ENCODE measurements around the gene HSD17B4.
"Not testable (repeated sequence)": the region's sequence is repeated elsewhere in the genome, so short reads cannot be mapped to it uniquely, and the experiment has no call there.

The HSD17B4 gene

DNA sequence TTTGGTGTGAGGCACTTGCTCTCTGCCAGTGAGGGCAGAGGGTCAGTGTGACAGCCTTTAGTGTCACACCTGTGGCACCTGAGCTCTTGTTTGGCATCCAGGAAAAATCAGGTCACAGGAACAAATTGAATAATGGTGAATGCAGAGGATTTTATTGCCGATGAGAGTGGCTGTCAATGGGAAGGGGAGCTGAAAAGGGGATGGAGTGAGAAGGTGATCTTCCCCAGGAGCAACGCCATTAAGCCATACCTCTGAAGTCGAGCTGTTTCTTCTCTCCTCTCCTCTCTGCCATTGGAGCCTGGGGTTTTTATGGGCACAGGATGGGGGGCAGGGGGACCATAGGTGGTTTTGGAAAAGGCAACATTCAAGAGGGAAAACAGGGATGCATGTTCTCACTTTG lies 2.4 kb upstream of the HSD17B4 start:
- Histone ChIP-seq H3K27me3 (no peaks in the 10 kb centered on the region), H3K9me3 (peaks cover 0 to 5% (median 0%) of the 10 kb centered on the region in 3 donors), H3K27ac (no peak overlapping the region), H3K36me3 (no peaks in the 10 kb centered on the region), H3K4me3 (no peak overlapping the region), H3K4me1 (peaks cover 0 to 16% (median 5%) of the 10 kb centered on the region in 4 donors)
- intact Hi-C loops (cut with DNase I; ENCODE audit: low total_unique reads) = no loop called here
- TF ChIP-seq, protein P1, sequence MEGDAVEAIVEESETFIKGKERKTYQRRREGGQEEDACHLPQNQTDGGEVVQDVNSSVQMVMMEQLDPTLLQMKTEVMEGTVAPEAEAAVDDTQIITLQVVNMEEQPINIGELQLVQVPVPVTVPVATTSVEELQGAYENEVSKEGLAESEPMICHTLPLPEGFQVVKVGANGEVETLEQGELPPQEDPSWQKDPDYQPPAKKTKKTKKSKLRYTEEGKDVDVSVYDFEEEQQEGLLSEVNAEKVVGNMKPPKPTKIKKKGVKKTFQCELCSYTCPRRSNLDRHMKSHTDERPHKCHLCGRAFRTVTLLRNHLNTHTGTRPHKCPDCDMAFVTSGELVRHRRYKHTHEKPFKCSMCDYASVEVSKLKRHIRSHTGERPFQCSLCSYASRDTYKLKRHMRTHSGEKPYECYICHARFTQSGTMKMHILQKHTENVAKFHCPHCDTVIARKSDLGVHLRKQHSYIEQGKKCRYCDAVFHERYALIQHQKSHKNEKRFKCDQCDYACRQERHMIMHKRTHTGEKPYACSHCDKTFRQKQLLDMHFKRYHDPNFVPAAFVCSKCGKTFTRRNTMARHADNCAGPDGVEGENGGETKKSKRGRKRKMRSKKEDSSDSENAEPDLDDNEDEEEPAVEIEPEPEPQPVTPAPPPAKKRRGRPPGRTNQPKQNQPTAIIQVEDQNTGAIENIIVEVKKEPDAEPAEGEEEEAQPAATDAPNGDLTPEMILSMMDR (IDR thresholded peaks at IDR 0.05) = no peak
- no peak for DNase-seq

DNA sequence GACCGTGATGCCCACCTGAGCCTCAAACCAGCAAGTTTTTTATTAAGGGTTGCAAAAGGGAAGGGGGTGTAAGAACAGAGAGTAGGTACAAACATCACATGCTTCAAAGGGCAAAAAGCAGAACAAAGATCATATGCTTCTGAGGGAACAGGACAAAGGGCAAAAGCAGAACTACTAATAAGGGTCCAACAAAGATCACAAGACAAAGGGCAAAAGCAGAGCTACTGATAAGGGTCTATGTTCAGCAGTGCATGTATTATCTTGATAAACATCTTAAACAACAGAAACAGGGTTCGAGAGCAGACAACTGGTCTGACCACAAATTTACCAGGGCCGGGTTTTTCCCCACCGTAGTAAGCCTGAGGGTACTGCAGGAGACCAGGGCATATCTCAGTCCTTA lies 1.7 kb upstream of the HSD17B4 start:
- H3K27me3 ChIP-seq; intact Hi-C loops (cut with DNase I; ENCODE audit: low total_unique reads); H3K36me3 ChIP-seq; H3K4me3 ChIP-seq; H3K27ac ChIP-seq; H3K9me3 ChIP-seq; DNase-seq: not testable (repeated sequence)
- H3K4me1 ChIP-seq = peaks cover 0 to 16% (median 6%) of the 10 kb centered on the region in 4 donors

DNA sequence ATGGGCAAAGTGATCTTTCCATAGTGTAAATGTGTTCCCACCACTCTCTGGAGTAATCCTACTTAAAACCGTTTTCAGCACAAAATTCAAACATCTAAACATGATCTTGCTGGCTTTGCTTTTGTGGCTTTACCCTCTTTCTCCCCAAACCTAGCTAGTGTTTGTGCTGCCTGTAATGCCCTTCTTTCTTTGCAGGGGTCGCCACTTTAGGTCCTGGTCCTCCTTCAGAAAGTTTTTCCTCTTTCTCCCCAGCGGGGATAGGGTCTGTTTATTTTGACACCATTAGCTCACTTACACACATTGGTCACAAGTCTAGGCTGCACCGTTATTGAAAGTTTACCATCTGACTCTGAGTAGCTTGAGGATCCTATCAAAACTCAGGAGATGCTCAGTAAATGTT lies 736 bp upstream of the HSD17B4 start:
- H3K27me3 ChIP-seq = no peaks in the 10 kb centered on the region
- no peak for DNase-seq
- no peak overlapping the region for H3K4me3 ChIP-seq
- H3K36me3 ChIP-seq = peaks cover 0 to 1% (median 0%) of the 10 kb centered on the region in 3 donors
- TF ChIP-seq, protein P1 (IDR thresholded peaks at IDR 0.05) = no peak
- intact Hi-C loops (cut with DNase I; ENCODE audit: low total_unique reads) = no loop called here
- H3K27ac ChIP-seq = no peak overlapping the region
- H3K4me1 ChIP-seq = peaks cover 0 to 17% (median 8%) of the 10 kb centered on the region in 4 donors
- peaks cover 0 to 5% (median 0%) of the 10 kb centered on the region in 3 donors for H3K9me3 ChIP-seq

DNA sequence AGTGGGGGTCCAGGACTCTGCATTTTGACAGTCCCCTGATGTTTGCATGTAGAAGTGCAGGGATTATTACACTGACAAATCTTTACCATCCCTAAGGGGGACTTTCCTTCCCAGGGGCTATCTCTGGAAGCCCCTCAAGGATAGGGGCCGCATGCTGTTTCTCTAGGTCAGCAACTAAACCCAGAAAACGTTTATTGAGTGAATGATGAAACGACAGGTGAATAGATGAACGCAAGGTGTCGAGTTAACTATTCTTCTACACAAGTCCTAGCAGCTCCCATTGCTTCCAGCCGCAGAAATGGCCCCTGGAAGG lies 281 bp upstream of the HSD17B4 start:
- intact Hi-C loops (cut with DNase I; ENCODE audit: low total_unique reads) = no loop called here

DNA sequence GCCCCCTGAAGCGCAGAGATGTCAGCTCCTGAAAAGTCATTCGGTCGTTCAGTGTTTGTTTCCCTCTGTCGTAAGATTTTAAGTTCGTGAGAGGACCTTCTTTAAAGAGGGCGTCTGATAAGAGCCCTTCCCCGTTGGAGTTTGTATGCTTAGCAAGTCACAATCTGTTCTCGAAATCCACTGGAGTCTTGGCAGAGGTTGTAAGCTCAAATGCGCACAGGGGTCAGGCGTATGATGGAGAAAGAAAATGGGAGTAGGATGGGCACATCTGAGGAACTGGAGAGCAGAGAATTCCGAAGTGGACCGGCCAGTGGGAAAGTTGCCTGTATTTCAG lies 710 bp downstream of the HSD17B4 start:
- Histone ChIP-seq H3K9me3 (peaks cover 0 to 5% (median 0%) of the 10 kb centered on the region in 3 donors), H3K27ac (peak overlapping the region; percentile 86 to 89), H3K4me1 (peaks cover 0 to 24% (median 10%) of the 10 kb centered on the region in 4 donors), H3K36me3 (peaks cover 0 to 4% (median 0%) of the 10 kb centered on the region in 3 donors), H3K4me3 (peak overlapping the region; percentile 80 to 83), H3K27me3 (no peaks in the 10 kb centered on the region)
- TF ChIP-seq, protein P1 (IDR thresholded peaks at IDR 0.05) = no peak
- peak; percentile 35 to 73 for DNase-seq
- intact Hi-C loops (cut with DNase I; ENCODE audit: low total_unique reads) = no loop called here

More for the DNA sequence above, 281 bp upstream of the HSD17B4 start:
- no peak for DNase-seq
- Histone ChIP-seq H3K4me1 (peaks cover 0 to 17% (median 8%) of the 10 kb centered on the region in 4 donors), H3K36me3 (peaks cover 0 to 4% (median 0%) of the 10 kb centered on the region in 3 donors), H3K9me3 (peaks cover 0 to 5% (median 0%) of the 10 kb centered on the region in 3 donors), H3K27ac (peak overlapping the region; percentile 86 to 89), H3K4me3 (peak overlapping the region; percentile 80 to 83), H3K27me3 (no peaks in the 10 kb centered on the region)
- TF ChIP-seq, protein P1 (IDR thresholded peaks at IDR 0.05) = no peak

DNA sequence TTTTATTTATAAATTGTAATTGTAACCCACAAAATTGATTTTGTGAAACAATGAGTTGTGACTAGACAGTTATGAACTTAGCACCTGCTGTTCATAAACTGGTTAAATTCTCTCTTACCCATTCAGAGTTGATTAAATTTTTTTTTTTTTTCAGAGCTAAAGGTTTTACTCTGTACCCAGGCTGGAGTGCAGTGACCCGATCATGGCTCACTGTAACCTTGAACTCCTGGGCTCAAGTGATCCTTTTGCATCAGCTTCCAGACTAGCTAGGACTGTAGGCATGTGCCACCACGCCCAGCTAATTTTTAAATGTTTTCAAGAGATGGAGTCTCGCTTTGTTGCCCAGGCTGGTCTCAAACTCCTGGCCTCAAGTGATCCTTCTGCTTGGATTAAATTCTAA lies 1.9 kb downstream of the HSD17B4 start:
- TF ChIP-seq, protein P1 (IDR thresholded peaks at IDR 0.05) = no peak
- no peaks in the 10 kb centered on the region for H3K27me3 ChIP-seq
- intact Hi-C loops (cut with DNase I; ENCODE audit: low total_unique reads) = no loop called here
- no peak overlapping the region for H3K4me3 ChIP-seq
- H3K4me1 ChIP-seq = peaks cover 0 to 24% (median 10%) of the 10 kb centered on the region in 4 donors
- H3K36me3 ChIP-seq = peaks cover 0 to 4% (median 0%) of the 10 kb centered on the region in 3 donors
- DNase-seq = no peak
- no peak overlapping the region for H3K27ac ChIP-seq
- peaks cover 0 to 5% (median 0%) of the 10 kb centered on the region in 3 donors for H3K9me3 ChIP-seq
